HepG2 (cell line): Measurements from ENCODE around the gene NDUFB5.

ENCODE experiments used
- CBX5 ChIP-seq: sonication (generic); formaldehyde crosslinking; IDR thresholded peaks from 2 replicates; pipeline ENCODE4 v1.4.0; 2020; ENCODE audit warnings: missing genetic modification reagents, borderline replicate concordance
- CENPX ChIP-seq: sonication (generic); formaldehyde crosslinking; IDR thresholded peaks from 2 replicates; pipeline ENCODE4 v1.9.0; 2021; ENCODE audit warnings: mild to moderate bottlenecking, missing genetic modification reagents, moderate library complexity
- CTCF ChIP-seq: sonication (generic); formaldehyde crosslinking; IDR thresholded peaks from 2 replicates; pipeline ENCODE4 v1.5.0; 2020; ENCODE audit warnings: mild to moderate bottlenecking, missing genetic modification reagents, moderate library complexity
- FOXK1 ChIP-seq: sonication (generic); formaldehyde crosslinking; IDR thresholded peaks from 2 replicates; pipeline ENCODE4 v1.4.0; 2020; ENCODE audit warnings: low read depth, missing genetic modification reagents, borderline replicate concordance
- FOXP1 ChIP-seq, 2 experiments: fragments of 450-650 bp in 1 of 2; IDR thresholded peaks; 2 replicates each; pipeline ENCODE4 v1.6.1; 2017 to 2018; ENCODE audit warnings: antibody characterized with exemption in 1 of 2
- MYNN ChIP-seq: sonication (generic); formaldehyde crosslinking; IDR thresholded peaks from 2 replicates; pipeline ENCODE4 v1.4.0; 2020; ENCODE audit warnings: mild to moderate bottlenecking, low read depth, missing genetic modification reagents
- POLR2A ChIP-seq, 2 experiments: IDR thresholded peaks; 2 replicates each; pipeline ENCODE4 v1.6.1; 2011; ENCODE audit warnings: low read depth in 2 of 2, low read length in 2 of 2, mild to moderate bottlenecking in 1 of 2, moderate library complexity in 1 of 2; ENCODE audit not compliant: insufficient read depth in 1 of 2
- TFAP4 ChIP-seq: sonication (generic); IDR thresholded peaks from 2 replicates; pipeline ENCODE4 v1.6.1; 2016; ENCODE audit warnings: low read depth, borderline replicate concordance
- ZNF383 ChIP-seq: sonication (generic); formaldehyde crosslinking; IDR thresholded peaks from 2 replicates; pipeline ENCODE4 v1.4.0; 2020; ENCODE audit warnings: missing genetic modification reagents, mild to moderate bottlenecking, borderline replicate concordance
- ZSCAN29 ChIP-seq: sonication (generic); formaldehyde crosslinking; conservative IDR thresholded peaks from 2 replicates; pipeline ENCODE4 v1.4.0; 2020; ENCODE audit warnings: mild to moderate bottlenecking, missing genetic modification reagents
- TF ChIP-seq, protein P1 (sequence below): fragments of 450-650 bp; IDR thresholded peaks from 2 replicates; pipeline ENCODE4 v1.6.1; 2017; ENCODE audit warnings: mild to moderate bottlenecking

GRCh38 chr3:179671309-179671708 lies 66.7 kb downstream of the NDUFB5 start:
- TF ChIP-seq POLR2A (IDR thresholded peaks at IDR 0.05; ENCODE audit: insufficient read depth in 1 of 2, low read depth in 2 of 2, low read length in 2 of 2) (no peak), ZNF383 (no peak), MYNN (no peak), TFAP4 (no peak), CTCF (no peak), ZSCAN29 (CRISPR knock-in tag) (no peak), FOXP1 (IDR thresholded peaks at IDR 0.05) (no peak), FOXP1 (CRISPR knock-in tag; IDR thresholded peaks at IDR 0.05) (no peak), CENPX (CRISPR knock-in tag) (no peak), FOXK1 (no peak), CBX5 (CRISPR knock-in tag) (no peak)
- TF ChIP-seq, protein P1, sequence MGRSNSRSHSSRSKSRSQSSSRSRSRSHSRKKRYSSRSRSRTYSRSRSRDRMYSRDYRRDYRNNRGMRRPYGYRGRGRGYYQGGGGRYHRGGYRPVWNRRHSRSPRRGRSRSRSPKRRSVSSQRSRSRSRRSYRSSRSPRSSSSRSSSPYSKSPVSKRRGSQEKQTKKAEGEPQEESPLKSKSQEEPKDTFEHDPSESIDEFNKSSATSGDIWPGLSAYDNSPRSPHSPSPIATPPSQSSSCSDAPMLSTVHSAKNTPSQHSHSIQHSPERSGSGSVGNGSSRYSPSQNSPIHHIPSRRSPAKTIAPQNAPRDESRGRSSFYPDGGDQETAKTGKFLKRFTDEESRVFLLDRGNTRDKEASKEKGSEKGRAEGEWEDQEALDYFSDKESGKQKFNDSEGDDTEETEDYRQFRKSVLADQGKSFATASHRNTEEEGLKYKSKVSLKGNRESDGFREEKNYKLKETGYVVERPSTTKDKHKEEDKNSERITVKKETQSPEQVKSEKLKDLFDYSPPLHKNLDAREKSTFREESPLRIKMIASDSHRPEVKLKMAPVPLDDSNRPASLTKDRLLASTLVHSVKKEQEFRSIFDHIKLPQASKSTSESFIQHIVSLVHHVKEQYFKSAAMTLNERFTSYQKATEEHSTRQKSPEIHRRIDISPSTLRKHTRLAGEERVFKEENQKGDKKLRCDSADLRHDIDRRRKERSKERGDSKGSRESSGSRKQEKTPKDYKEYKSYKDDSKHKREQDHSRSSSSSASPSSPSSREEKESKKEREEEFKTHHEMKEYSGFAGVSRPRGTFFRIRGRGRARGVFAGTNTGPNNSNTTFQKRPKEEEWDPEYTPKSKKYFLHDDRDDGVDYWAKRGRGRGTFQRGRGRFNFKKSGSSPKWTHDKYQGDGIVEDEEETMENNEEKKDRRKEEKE: no peak
